Occipital lobe (tissue), 2 donors: Measurements from ENCODE around the gene ASNS. TPM values are rescaled to one million over a fixed set of nuclear protein-coding genes. Genes with fewer than 3 reads are reported as not detected.
"Not testable (repeated sequence)": the region's sequence is repeated elsewhere in the genome, so short reads cannot be mapped to it uniquely, and the experiment has no call there.

Experiments
- DNase-seq: peaks from one replicate; lab custom pipeline; 2025; lab: John Stamatoyannopoulos, UW
- total RNA-seq: library from RNA; depleted of rRNA; stranded (reverse); fragments of >200 nt; gene quantifications from one replicate; pipeline ENCODE4 v1.2.3, GENCODE V29; 2014

The ASNS gene
- total RNA-seq = 31.8 TPM

DNA sequence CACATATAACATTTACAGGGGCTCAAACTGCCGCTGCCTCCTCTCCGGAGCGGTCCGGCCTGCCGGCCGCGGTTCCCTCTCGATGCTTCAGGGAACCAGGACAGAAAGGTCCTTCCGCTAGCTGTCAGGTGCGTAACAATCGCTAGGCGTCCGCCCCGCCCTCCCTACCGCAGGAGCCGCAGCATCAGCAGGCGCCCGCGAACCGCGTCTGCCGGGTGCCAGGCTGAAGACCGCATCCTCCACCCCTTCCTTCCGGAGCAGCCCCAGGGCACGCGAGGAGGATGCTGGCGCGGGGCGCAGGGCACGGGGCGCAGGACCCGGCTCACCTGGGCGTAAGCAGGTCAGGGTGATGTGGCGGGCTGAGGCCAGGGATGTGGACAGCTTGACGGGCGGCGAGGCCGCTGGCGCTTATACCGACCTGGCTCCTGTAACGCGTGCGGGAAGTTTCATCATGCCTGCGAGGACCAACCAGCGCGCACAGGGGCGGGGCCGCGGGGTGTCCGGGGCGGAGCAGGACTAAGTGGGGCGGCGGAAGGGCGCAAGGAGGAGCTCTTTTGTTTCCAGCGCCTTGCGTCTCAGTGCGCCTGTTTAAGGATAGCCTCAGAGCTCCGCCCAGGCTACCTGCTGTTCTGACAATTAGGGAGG, at the start of gene ASNS:
ASNS (minus strand) TSS at position 384 of the 645 bp plus-strand sequence. CDS start 3,252 bp downstream, outside the sequence.
- peak; percentile 94 for DNase-seq

DNA sequence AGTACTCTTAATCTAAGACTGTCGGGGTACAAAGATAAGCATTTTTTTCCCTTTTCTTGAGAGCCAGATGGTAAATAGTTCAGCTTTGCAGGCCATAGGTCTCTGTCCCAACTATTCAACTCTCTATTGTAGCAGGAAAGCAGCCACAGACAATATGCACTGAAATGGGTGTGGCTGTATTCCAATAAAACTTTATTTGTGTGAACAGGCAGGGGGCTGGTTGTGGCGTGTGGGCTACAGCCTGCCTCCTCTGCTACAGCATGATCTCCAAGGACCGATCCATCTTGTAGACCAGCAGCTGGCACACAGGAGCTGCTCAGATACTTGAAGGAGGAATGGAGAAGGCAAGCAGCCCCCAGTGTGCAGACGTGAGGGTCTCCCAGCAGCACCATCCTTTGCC, 49.0 kb upstream of the ASNS start:
- not testable (repeated sequence) for DNase-seq

DNA sequence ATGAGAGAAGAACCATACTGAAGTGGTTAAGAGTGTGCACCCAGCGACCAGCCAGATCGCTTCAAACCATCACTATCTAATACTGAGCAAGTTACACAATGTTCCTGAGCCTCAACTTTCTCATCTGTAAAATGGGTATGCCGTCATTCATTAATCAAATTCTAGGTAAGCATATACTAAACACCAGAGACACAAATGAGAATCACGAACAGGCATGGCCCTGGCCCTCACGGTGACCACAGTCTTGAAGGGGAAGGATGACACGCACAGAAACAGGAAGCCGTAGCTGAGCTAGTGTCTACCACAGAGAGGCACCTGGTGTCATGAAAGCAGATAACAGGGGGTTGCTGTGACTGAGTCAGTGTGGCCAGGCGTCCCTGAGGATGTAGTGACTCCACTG, 43.1 kb upstream of the ASNS start:
- not testable (repeated sequence) for DNase-seq

GRCh38 chr7:97912294-97912693, 40.1 kb upstream of the ASNS start:
- not testable (repeated sequence) for DNase-seq

GRCh38 chr7:97896893-97897292, 24.7 kb upstream of the ASNS start:
- DNase-seq = not testable (repeated sequence)

- DNase-seq = not testable (repeated sequence)
Observed at GRCh38 chr7:97891721-97892120, 19.5 kb upstream of the ASNS start.

- DNase-seq = not testable (repeated sequence)
Observed at GRCh38 chr7:97879527-97879926, 7.3 kb upstream of the ASNS start.

DNA sequence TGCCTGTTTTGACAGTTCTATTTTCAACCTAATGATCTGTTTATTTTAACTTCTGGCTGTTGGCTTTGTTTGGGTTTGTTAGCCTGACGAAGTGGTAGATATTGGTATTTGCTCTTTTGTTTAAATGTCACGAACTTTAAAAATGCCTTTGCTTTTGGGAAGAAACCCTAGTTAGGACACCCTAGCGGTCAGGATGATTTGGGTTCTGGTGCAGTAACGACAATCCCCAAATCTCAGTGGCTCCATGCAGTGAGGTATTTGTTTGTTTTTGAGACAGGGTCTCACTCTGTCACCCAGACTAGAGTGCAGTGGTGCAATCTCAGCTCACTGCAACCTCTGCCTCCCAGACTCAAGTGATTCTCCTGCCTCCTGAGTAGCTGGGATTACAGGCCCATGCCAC, 2.7 kb upstream of the ASNS start:
- not testable (repeated sequence) for DNase-seq

DNA sequence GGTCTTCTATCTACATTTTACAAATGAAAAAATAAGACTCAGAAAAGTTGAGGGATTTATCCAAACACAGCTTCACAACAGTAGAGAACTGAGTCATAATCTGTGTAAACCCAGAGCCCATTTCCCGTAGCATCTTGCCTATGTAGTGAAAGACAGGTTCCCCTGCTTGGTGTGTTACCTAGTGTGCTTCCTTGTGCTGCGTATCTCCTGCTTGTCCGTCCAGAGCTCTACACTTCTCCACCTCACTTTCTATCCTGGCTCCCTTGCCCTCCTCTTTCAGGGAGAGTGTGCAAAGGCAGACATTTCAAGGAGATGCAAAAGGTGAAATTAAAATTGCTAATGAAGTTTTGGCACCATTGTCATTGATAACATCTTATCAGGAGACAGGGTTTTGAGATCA, 1.4 kb upstream of the ASNS start:
- no peak for DNase-seq

GRCh38 chr7:97871659-97872024, 566 bp downstream of the ASNS start:
- peak; percentile 59 for DNase-seq

GRCh38 chr7:97868788-97869187, 3.4 kb downstream of the ASNS start:
- no peak for DNase-seq

DNA sequence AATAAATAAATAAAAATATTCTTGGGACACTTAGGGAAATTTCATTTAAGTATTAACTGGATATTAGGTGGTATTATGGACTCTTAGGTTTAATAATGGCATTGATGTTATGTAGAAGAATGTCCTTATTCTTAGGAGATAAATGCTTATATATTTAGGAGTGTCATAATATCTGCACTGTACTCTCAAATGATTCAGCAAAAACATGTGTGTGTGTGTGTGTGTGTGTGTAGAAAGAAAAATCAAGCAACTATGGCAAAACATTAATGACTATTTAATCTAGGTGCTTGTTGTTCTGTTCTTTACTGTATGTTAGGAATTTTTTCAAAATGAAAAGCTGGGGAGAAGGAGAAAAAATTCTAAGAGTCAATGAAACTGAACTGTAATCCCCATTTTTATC, 3.9 kb downstream of the ASNS start:
- no peak for DNase-seq

DNA sequence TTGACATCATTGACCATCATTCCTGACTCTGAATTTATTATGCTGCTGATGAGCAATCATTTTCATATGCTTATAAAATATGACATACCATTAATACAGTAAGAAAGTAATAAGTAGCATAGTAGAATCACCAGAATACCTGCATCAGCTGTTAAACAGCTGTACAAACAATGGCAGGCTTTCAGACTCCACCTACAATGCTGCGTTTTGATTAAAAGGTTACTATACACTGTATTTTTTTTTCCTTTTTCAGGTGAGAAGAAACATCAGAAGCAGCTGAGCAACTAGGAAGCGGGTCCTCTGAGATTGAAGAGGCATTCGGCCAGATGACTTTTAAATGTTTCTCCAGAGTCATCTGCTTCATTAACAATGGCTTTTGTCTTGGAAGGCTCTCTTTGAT, 7.1 kb downstream of the ASNS start:
- DNase-seq = no peak

- no peak for DNase-seq
Observed at GRCh38 chr7:97859606-97860204, 12.5 kb downstream of the ASNS start.

- no peak for DNase-seq
Observed at GRCh38 chr7:97858221-97858620, 14.0 kb downstream of the ASNS start.

DNA sequence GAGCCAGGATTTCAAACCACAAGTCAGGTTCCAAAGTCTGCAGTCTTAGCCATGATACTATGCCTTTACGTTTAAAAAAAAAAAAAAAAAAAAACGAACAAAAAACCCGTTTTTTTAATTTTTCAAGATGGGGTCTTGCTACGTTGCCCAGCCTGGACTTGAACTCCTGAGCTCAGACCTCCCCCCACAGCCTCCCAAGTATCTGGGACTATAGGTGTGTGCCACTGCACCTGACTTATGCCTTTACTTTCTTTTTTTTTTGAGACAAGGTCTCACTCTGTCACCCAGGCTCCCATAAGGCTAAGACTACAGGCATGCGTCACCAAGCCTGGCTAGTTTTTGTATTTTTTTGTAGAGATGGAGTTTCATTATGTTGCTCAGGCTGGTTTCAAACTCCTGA, 14.7 kb downstream of the ASNS start:
- no peak for DNase-seq

- DNase-seq = peak; percentile 19
Observed at GRCh38 chr7:97851683-97852082, 20.5 kb downstream of the ASNS start.

- not testable (repeated sequence) for DNase-seq
Observed at GRCh38 chr7:97850262-97851031, 21.8 kb downstream of the ASNS start.

DNA sequence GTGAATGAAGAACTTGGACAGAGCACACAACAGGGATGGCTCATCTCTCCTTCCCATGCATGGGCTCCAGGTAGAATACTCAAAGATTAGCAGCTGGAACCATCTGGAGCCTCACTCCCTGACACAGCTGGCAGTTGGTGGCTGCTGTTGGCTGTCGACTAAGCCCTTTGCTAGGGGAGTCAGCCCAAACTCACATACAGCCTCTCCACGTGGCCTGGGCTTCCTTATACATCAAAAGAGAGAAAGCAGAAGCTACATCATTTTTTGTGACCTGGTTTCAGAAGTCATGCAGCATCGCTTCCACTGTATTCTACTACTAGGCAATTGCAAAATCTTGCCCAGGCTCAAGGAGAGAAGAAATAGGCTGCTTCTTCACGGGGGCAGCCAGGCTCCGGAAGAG, 24.4 kb downstream of the ASNS start:
- no peak for DNase-seq

- DNase-seq = no peak
Observed at GRCh38 chr7:97846945-97847344, 25.3 kb downstream of the ASNS start.

DNA sequence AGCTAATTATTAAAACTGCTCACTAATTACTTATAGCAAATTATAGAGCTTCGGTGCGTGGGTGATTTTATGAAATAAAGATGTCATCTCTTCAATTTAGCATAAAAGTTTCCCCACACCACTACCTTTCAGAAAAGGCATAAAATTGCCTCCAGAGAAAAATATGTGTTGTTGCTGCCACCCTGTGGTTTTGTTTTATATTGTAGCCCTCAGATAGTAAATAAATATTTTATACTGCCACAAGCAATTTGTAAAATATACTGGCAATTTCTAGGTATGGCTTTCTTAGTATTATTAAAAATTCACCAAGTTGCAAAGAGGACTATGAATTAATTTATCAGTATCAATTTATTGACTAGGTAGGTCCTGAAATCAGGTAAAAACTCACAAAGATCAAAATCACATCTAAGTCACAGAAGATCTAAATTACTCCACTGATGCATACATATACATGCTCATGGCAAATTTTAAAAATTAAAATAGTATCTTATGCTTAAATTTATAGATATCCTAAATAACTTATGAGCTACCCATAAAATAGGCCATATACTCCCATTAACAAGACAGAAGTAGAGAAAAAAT, 26.5 kb downstream of the ASNS start:
- DNase-seq = no peak

- DNase-seq = no peak
Observed at GRCh38 chr7:97844036-97844435, 28.2 kb downstream of the ASNS start.
